H1 (cell line): ENCODE results near the gene EMC7. TPM values are rescaled to one million over a fixed set of nuclear protein-coding genes. Genes with fewer than 3 reads are reported as not detected.

Source experiments
- CTCF ChIA-PET: fragments of 300-600 bp; sonication (Branson Sonifier 250); formaldehyde crosslinking; loops from one replicate; lab custom pipeline; 2021; ENCODE audit not compliant: partially characterized antibody; lab: Charles Lee
- POLR2A ChIA-PET: fragments of 300-600 bp; sonication (Branson Sonifier 250); formaldehyde crosslinking; loops from one replicate; lab custom pipeline; 2021; ENCODE audit warnings: inconsistent platforms; ENCODE audit not compliant: partially characterized antibody; lab: Charles Lee
- DNase-seq, 2 experiments: peaks; one replicate each; pipeline versions ENCODE4 v3.0.0 to v3.0.0-alpha.2; 2010 to 2022; ENCODE audit warnings: low spot score in 2 of 2, low read depth in 1 of 2, mixed read lengths in 1 of 2
- FAIRE-seq: peaks from 2 replicates; lab custom pipeline; 2011; peaks lifted over from hg19 to GRCh38; lab: Jason Lieb, UNC
- H2AFZ ChIP-seq: 2 replicates; pipeline ENCODE4 v1.8.1; 2012; ENCODE audit warnings: low read length, inconsistent platforms
- H2AK5ac ChIP-seq: 2 replicates; pipeline ENCODE4 v1.6.1; 2013; ENCODE audit warnings: low read depth, low read length
- H2BK120ac ChIP-seq: replicated peaks from 2 replicates; pipeline ENCODE3; 2013; ENCODE audit warnings: low read depth, low read length, inconsistent platforms
- H2BK12ac ChIP-seq: 2 replicates; pipeline ENCODE4 v1.6.1; 2013; ENCODE audit warnings: low read depth, low read length
- H2BK15ac ChIP-seq: 2 replicates; pipeline ENCODE4 v1.6.1; 2013; ENCODE audit warnings: low read length
- H2BK20ac ChIP-seq: 2 replicates; pipeline ENCODE4 v1.6.1; 2013; ENCODE audit warnings: low read length
- H2BK5ac ChIP-seq: 2 replicates; pipeline ENCODE4 v1.6.1; 2013; ENCODE audit warnings: low read depth, low read length
- H3K14ac ChIP-seq: 2 replicates; pipeline ENCODE4 v1.6.1; 2013; ENCODE audit warnings: inconsistent platforms; ENCODE audit not compliant: insufficient read length
- H3K18ac ChIP-seq: 2 replicates; pipeline ENCODE4 v1.6.1; 2013; ENCODE audit warnings: low read length; ENCODE audit errors: extremely low read depth
- H3K23ac ChIP-seq: 2 replicates; pipeline ENCODE4 v1.6.1; 2013; ENCODE audit warnings: inconsistent platforms; ENCODE audit not compliant: insufficient read length
- H3K23me2 ChIP-seq: 2 replicates; pipeline ENCODE4 v1.6.1; 2013; ENCODE audit warnings: low read depth, low read length
- H3K27ac ChIP-seq: 2 replicates; pipeline ENCODE4 v1.6.1; 2011; ENCODE audit warnings: low read depth, low read length, inconsistent platforms
- H3K27me3 ChIP-seq, 4 experiments: replicated peaks in 1 of 4; 1 replicate in 1 of 4; 2 replicates in 3 of 4; pipeline versions ENCODE4 v1.6.1 to v1.8.1; 2011 to 2013; ENCODE audit warnings: low read length in 3 of 4, mild to moderate bottlenecking in 3 of 4, inconsistent platforms in 2 of 4, mixed read lengths in 2 of 4, moderate library complexity in 1 of 4; ENCODE audit not compliant: control insufficient read depth in 3 of 4, insufficient read depth in 3 of 4; ENCODE audit errors: extremely low read depth in 1 of 4
- H3K36me3 ChIP-seq, 4 experiments: 2 replicates each; pipeline versions ENCODE4 v1.6.1 to v1.8.1; 2011 to 2013; ENCODE audit warnings: mild to moderate bottlenecking in 4 of 4, low read length in 3 of 4, moderate library complexity in 2 of 4, control low read depth in 1 of 4, inconsistent platforms in 1 of 4; ENCODE audit not compliant: insufficient read depth in 4 of 4, control insufficient read depth in 2 of 4
- H3K4ac ChIP-seq: replicated peaks from 2 replicates; pipeline ENCODE3; 2013; ENCODE audit warnings: low read length, low read depth, mixed read lengths, inconsistent platforms; ENCODE audit not compliant: insufficient read length
- H3K4me1 ChIP-seq, 4 experiments: replicated peaks in 1 of 4; 1 replicate in 1 of 4; 2 replicates in 3 of 4; pipeline versions ENCODE4 v1.6.1 to v1.8.1; 2011 to 2013; ENCODE audit warnings: low read length in 3 of 4, inconsistent platforms in 2 of 4, mixed read lengths in 1 of 4; ENCODE audit not compliant: insufficient read depth in 4 of 4, control insufficient read depth in 3 of 4
- H3K4me2 ChIP-seq, 2 experiments: 2 replicates each; pipeline versions ENCODE4 v1.6.1 to v1.8.1; 2011 to 2013; ENCODE audit warnings: low read depth in 2 of 2, low read length in 2 of 2, control low read depth in 1 of 2, inconsistent platforms in 1 of 2, mild to moderate bottlenecking in 1 of 2; ENCODE audit not compliant: insufficient read depth in 1 of 2
- H3K4me3 ChIP-seq, 4 experiments: fragments of 200-600, 300-600 bp in 1 of 4; sonication (generic), shearing (Covaris generic), sonication (Bioruptor Twin) in 1 of 4; 2 replicates each; pipeline versions ENCODE4 v1.5.1 to v1.8.1; 2011 to 2016; ENCODE audit warnings: low read length in 4 of 4, low read depth in 3 of 4, control low read depth in 2 of 4, inconsistent platforms in 2 of 4, mild to moderate bottlenecking in 2 of 4, mixed read lengths in 1 of 4, moderate library complexity in 1 of 4; ENCODE audit not compliant: insufficient read depth in 2 of 4; ENCODE audit errors: extremely low read depth in 1 of 4
- H3K56ac ChIP-seq: replicated peaks from 2 replicates; pipeline ENCODE3; 2013; ENCODE audit warnings: low read depth, mild to moderate bottlenecking, mixed read lengths, low read length, inconsistent platforms; ENCODE audit not compliant: insufficient read length
- H3K79me1 ChIP-seq: 2 replicates; pipeline ENCODE4 v1.6.1; 2013; ENCODE audit warnings: low read depth, low read length, control low read depth
- H3K79me2 ChIP-seq, 2 experiments: 2 replicates each; pipeline versions ENCODE4 v1.6.1 to v1.8.1; 2012 to 2013; ENCODE audit warnings: low read length in 2 of 2, mild to moderate bottlenecking in 2 of 2, inconsistent platforms in 1 of 2; ENCODE audit not compliant: insufficient read depth in 2 of 2, control insufficient read depth in 1 of 2
- H3K9ac ChIP-seq, 4 experiments: replicated peaks in 1 of 4; 1 replicate in 1 of 4; 2 replicates in 3 of 4; pipeline versions ENCODE4 v1.6.1 to v1.8.1; 2011 to 2013; ENCODE audit warnings: low read depth in 3 of 4, low read length in 3 of 4, control low read depth in 2 of 4, mild to moderate bottlenecking in 2 of 4, moderate library complexity in 2 of 4, inconsistent platforms in 1 of 4; ENCODE audit errors: extremely low read depth in 1 of 4
- H3K9me3 ChIP-seq, 2 experiments: 2 replicates each; pipeline versions ENCODE4 v1.6.1 to v1.8.1; 2012 to 2013; ENCODE audit warnings: mild to moderate bottlenecking in 2 of 2, moderate library complexity in 2 of 2, control low read depth in 1 of 2, inconsistent platforms in 1 of 2, low read depth in 1 of 2, low read length in 1 of 2, mixed read lengths in 1 of 2; ENCODE audit not compliant: insufficient read depth in 2 of 2
- H4K20me1 ChIP-seq, 2 experiments: replicated peaks in 1 of 2; 2 replicates each; pipeline versions ENCODE3 to v1.8.1; 2011 to 2013; ENCODE audit warnings: inconsistent platforms in 2 of 2, low read length in 2 of 2, mild to moderate bottlenecking in 1 of 2; ENCODE audit not compliant: insufficient read depth in 2 of 2, control insufficient read depth in 1 of 2
- H4K5ac ChIP-seq: 2 replicates; pipeline ENCODE4 v1.6.1; 2013; ENCODE audit warnings: low read length, low read depth, mixed read lengths, inconsistent platforms; ENCODE audit not compliant: insufficient read length
- H4K8ac ChIP-seq: 2 replicates; pipeline ENCODE4 v1.8.0; 2013; ENCODE audit warnings: mild to moderate bottlenecking, moderate library complexity, low read length, inconsistent platforms; ENCODE audit not compliant: insufficient read depth; ENCODE audit errors: extremely low read depth
- H4K91ac ChIP-seq: replicated peaks from 2 replicates; pipeline ENCODE3; 2013; ENCODE audit warnings: low read length, mixed read lengths, inconsistent platforms; ENCODE audit not compliant: insufficient read length
- CHD2 ChIP-seq: IDR thresholded peaks from 2 replicates; pipeline ENCODE4 v1.6.1; 2012; ENCODE audit warnings: low read length, improper control_type of control experiment
- FOSL1 ChIP-seq: IDR thresholded peaks from 2 replicates; pipeline ENCODE4 v1.6.1; 2011; ENCODE audit warnings: mild to moderate bottlenecking, low read depth, low read length, moderate library complexity; ENCODE audit not compliant: insufficient read depth
- HDAC6 ChIP-seq: IDR thresholded peaks from one replicate; pipeline ENCODE4 v1.7.1; 2012; ENCODE audit warnings: low read depth, mild to moderate bottlenecking, inconsistent platforms, low read length, moderate library complexity
- JUND ChIP-seq: IDR thresholded peaks from 2 replicates; pipeline ENCODE4 v1.6.1; 2011; ENCODE audit warnings: mild to moderate bottlenecking, improper control_type of control experiment, low read length
- KDM5A ChIP-seq: fragments of 200-600 bp; IDR thresholded peaks from 2 replicates; pipeline ENCODE4 v1.7.1; 2012; ENCODE audit warnings: mild to moderate bottlenecking, low read length, inconsistent platforms, mixed read lengths
- NANOG ChIP-seq: IDR thresholded peaks from 2 replicates; pipeline ENCODE4 v1.6.1; 2011; ENCODE audit warnings: low read length, low read depth, mild to moderate bottlenecking, inconsistent platforms; ENCODE audit not compliant: insufficient read depth, poor library complexity, severe bottlenecking
- POLR2AphosphoS5 ChIP-seq: IDR thresholded peaks from 2 replicates; pipeline ENCODE4 v1.6.1; 2011; ENCODE audit warnings: low read depth, low read length
- POU5F1 ChIP-seq: IDR thresholded peaks from 2 replicates; pipeline ENCODE4 v1.6.1; 2011; ENCODE audit warnings: low read depth, mild to moderate bottlenecking, low read length, moderate library complexity
- YY1 ChIP-seq: IDR thresholded peaks from 2 replicates; pipeline ENCODE4 v1.6.1; 2011; ENCODE audit warnings: low read depth, mild to moderate bottlenecking, low read length
- WGBS, 2 experiments: shearing (Covaris generic) in 1 of 2; methylation state at CpG; one replicate each; pipeline versions ENCODE4 v1.1.6 to v1.1.7; 2013 to 2015; ENCODE audit warnings: low lambda C conversion rate in 2 of 2, mixed read lengths in 2 of 2, inconsistent platforms in 1 of 2, low coverage in 1 of 2, missing lambda C conversion rate in 1 of 2; ENCODE audit not compliant: insufficient replicate concordance in 2 of 2, insufficient coverage in 1 of 2, insufficient read length in 1 of 2; ENCODE audit errors: extremely low coverage in 1 of 2, missing lambda C conversion rate in 1 of 2; 5-methylcytosine and 5-hydroxymethylcytosine counted together
- polyA plus RNA-seq, 7 experiments: library from polyadenylated mRNA; depleted of rRNA in 3 of 7; stranded (reverse) in 5 of 7; unstranded in 2 of 7; fragments of >200 nt in 5 of 7; fragments of 200-250 nt in 2 of 7; gene quantifications; 1 replicate in 5 of 7; 2 replicates in 1 of 7; 4 replicates in 1 of 7; pipeline versions ENCODE4 v1.2.1 to v1.2.3, GENCODE V29; 2011 to 2013; ENCODE audit warnings: missing spikeins in 2 of 7, mixed read lengths in 2 of 7
- total RNA-seq: library from RNA; stranded (reverse); fragmentation: NEBNext Ultra II Directional; extraction: Animal tissue kit (Norgen Biotek cat#: 25700); gene quantifications from 2 replicates; pipeline ENCODE4 v1.2.1, GENCODE V29; 2021
- TF ChIP-seq, protein P1 (sequence below), 3 experiments: IDR thresholded peaks; 1 replicate in 2 of 3; 2 replicates in 1 of 3; pipeline versions ENCODE4 v1.5.1 to v1.6.1; 2011; ENCODE audit warnings: low read length in 3 of 3, mild to moderate bottlenecking in 3 of 3, inconsistent platforms in 2 of 3, low read depth in 1 of 3, moderate library complexity in 1 of 3; ENCODE audit not compliant: insufficient read depth in 1 of 3; ENCODE audit errors: control extremely low read depth in 1 of 3
- TF ChIP-seq, protein P2 (sequence below): IDR thresholded peaks from 2 replicates; pipeline ENCODE4 v1.6.1; 2011; ENCODE audit warnings: low read length, improper control_type of control experiment

The EMC7 gene
- total and polyA plus RNA-seq, 2 of the 8 experiments (the other 6 are each of a cell fraction or from before 2014, with no cell fraction given) = 29.0 to 39.0 TPM

DNA sequence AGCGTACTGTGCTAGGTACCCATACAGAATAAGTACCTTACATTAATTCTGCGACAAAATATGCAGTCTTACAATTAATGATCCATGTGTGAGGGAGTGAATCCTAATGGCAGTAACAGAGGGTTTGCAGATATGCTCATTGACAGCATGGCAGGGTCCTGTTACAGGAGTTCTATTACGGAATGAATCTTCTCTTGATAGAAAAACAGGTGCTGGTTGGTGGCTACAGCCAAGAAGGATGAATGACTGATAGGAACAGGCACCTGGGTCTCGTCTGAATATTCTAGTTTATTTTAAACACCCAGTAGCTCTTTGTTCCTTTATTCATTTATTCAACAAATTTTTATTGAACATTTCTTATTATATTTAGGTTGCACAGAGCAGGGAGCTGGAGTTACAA lies 23.0 kb upstream of the EMC7 start:
- Histone ChIP-seq H3K14ac (no peak overlapping the region), H3K27ac (no peak overlapping the region), H3K79me2 (no peaks in the 10 kb centered on the region), H3K4me3 (no peak overlapping the region), H3K4me1 (no peaks in the 10 kb centered on the region), H2BK5ac (no peak overlapping the region), H3K23me2 (no peaks in the 10 kb centered on the region), H4K91ac (no peak overlapping the region), H3K79me1 (no peaks in the 10 kb centered on the region), H3K36me3 (no peaks in the 10 kb centered on the region), H2AFZ (no peak overlapping the region), H3K4me2 (no peak overlapping the region), H3K9me3 (no peaks in the 10 kb centered on the region), H3K9ac (no peak overlapping the region), H3K4ac (no peak overlapping the region), H3K18ac (no peak overlapping the region), H3K56ac (no peak overlapping the region), H4K8ac (no peak overlapping the region), H3K23ac (no peak overlapping the region), H2AK5ac (no peak overlapping the region), H4K20me1 (no peaks in the 10 kb centered on the region), H2BK12ac (no peak overlapping the region), H3K27me3 (no peaks in the 10 kb centered on the region), H4K5ac (no peak overlapping the region), H2BK15ac (no peak overlapping the region), H2BK20ac (no peak overlapping the region), H2BK120ac (no peak overlapping the region)
- CTCF ChIA-PET = interaction anchor here (1.1 to 4.3 kb wide), 2 partner anchors 14 to 85 kb away, joined by 3 to 33 read pairs; partner anchors contain the start of gene KATNBL1
- DNase-seq (no peak), FAIRE-seq (no peak)
- 74% methylated on average over 4 of the region's 4 CpGs; no CpG with 5 or more reads in 1 of the 2 experiments for WGBS, 2 experiments
- POLR2A ChIA-PET = interaction anchor here (0.6 to 1.6 kb wide), 5 partner anchors 8 to 39 kb away, joined by 3 to 7 read pairs (median 5); no protein-coding TSS in a partner anchor
- no peak for TF ChIP-seq KDM5A
- no peak for TF ChIP-seq FOSL1
- TF ChIP-seq, protein P1, sequence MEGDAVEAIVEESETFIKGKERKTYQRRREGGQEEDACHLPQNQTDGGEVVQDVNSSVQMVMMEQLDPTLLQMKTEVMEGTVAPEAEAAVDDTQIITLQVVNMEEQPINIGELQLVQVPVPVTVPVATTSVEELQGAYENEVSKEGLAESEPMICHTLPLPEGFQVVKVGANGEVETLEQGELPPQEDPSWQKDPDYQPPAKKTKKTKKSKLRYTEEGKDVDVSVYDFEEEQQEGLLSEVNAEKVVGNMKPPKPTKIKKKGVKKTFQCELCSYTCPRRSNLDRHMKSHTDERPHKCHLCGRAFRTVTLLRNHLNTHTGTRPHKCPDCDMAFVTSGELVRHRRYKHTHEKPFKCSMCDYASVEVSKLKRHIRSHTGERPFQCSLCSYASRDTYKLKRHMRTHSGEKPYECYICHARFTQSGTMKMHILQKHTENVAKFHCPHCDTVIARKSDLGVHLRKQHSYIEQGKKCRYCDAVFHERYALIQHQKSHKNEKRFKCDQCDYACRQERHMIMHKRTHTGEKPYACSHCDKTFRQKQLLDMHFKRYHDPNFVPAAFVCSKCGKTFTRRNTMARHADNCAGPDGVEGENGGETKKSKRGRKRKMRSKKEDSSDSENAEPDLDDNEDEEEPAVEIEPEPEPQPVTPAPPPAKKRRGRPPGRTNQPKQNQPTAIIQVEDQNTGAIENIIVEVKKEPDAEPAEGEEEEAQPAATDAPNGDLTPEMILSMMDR (IDR thresholded peaks at IDR 0.05; ENCODE audit: control extremely low read depth in 1 of 3, insufficient read depth in 1 of 3, low read depth in 1 of 3, low read length in 3 of 3) = no peak
- TF ChIP-seq JUND = no peak
- TF ChIP-seq CHD2 = no peak
- TF ChIP-seq, protein P2, sequence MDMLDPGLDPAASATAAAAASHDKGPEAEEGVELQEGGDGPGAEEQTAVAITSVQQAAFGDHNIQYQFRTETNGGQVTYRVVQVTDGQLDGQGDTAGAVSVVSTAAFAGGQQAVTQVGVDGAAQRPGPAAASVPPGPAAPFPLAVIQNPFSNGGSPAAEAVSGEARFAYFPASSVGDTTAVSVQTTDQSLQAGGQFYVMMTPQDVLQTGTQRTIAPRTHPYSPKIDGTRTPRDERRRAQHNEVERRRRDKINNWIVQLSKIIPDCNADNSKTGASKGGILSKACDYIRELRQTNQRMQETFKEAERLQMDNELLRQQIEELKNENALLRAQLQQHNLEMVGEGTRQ = no peak
- TF ChIP-seq POU5F1 = no peak
- no peak for TF ChIP-seq POLR2AphosphoS5
- TF ChIP-seq HDAC6 = no peak
- TF ChIP-seq YY1 = no peak
- no peak for TF ChIP-seq NANOG
